Pancreas (tissue), 10 donors: ENCODE data around the gene SLC39A3. TPM values are rescaled to one million over a fixed set of nuclear protein-coding genes. Genes with fewer than 3 reads are reported as not detected.

ENCODE experiments used
- ATAC-seq, 4 donors: fragments of 200-7000 bp; cut with Tn5 transposase; one replicate each; pipeline versions ENCODE4 v1.8.0 to v1.9.1; 2020; ENCODE audit warnings: mild to moderate bottlenecking in 4 of 4, moderate library complexity in 4 of 4
- DNase-seq, 6 donors: peaks; one replicate each; pipeline ENCODE4 v3.0.0-alpha.2; 2020
- FAIRE-seq: peaks from 2 replicates; lab custom pipeline; 2012; peaks lifted over from hg19 to GRCh38; lab: Jason Lieb, UNC
- H3K27ac ChIP-seq, 4 donors: fragments of 200-600 bp; sonication (generic); 1 replicate in 3 of 4; 2 replicates in 1 of 4; pipeline versions ENCODE4 v1.5.0 to v1.8.0; 2020
- H3K27me3 ChIP-seq, 4 donors: fragments of 200-600 bp; one replicate each; pipeline ENCODE4 v1.8.0; 2021
- H3K36me3 ChIP-seq, 3 donors: fragments of 200-600 bp; sonication (generic) in 1 of 3; one replicate each; pipeline versions ENCODE4 v1.5.0 to v1.8.0; 2020 to 2021
- H3K4me1 ChIP-seq, 3 donors: fragments of 200-600 bp; one replicate each; pipeline ENCODE4 v1.8.0; 2021
- H3K4me3 ChIP-seq, 4 donors: fragments of 200-600 bp; sonication (generic) in 2 of 4; one replicate each; pipeline versions ENCODE4 v1.5.0 to v1.8.0; 2020 to 2021
- H3K9me3 ChIP-seq, 4 donors: fragments of 200-600 bp; one replicate each; pipeline ENCODE4 v1.8.0; 2021
- WGBS, 2 donors: extraction: QIAGEN DNeasy Blood & Tissue Kit; methylation state at CpG; one replicate each; pipeline ENCODE4 v1.1.7; 2013; 5-methylcytosine and 5-hydroxymethylcytosine counted together
- intact Hi-C, 3 donors: fragments of 100-400 bp; cut with DNase I; formaldehyde crosslinking; loops; one replicate each; pipeline versions ENCODE4 v1.11.1 to v1.14.2; 2022
- polyA plus RNA-seq, 2 donors: library from polyadenylated mRNA; stranded (reverse); fragments of 200-250 nt; gene quantifications; one replicate each; pipeline ENCODE4 v1.2.3, GENCODE V29; 2013
- total RNA-seq, 6 donors: library from RNA; stranded (reverse); fragmentation: NEBNext Ultra II Directional in 4 of 6; extraction: Animal tissue kit (Norgen Biotek cat#: 25700) in 4 of 6; gene quantifications; one replicate each; pipeline versions ENCODE4 v1.2.1 to v1.2.4, GENCODE V29; 2021 to 2023
- TF ChIP-seq, protein P1 (sequence below), 4 donors: fragments of 200-600 bp; sonication (generic) in 3 of 4; IDR thresholded peaks; one replicate each; pipeline versions ENCODE4 v1.5.0 to v1.8.0; 2021; ENCODE audit warnings: antibody characterized with exemption in 4 of 4
- donor health status: healthy with polysubstance abuse.
- donor health status: DM: no; HTN: no; CAD: no; lungs with moderate emphysema.
- donor health status: DM: no; HTN: no; CAD: no.
- donor health status: control.
- donor health status: control.
- donor health status: Bipolar disorder and iron deficiency.
- donor health status: DM: yes; HTN: yes; CAD: no.
- donor health status: DM: no; HTN: no; CAD: no.
- donor health status: DM: no; HTN: no; CAD: no.
- donor health status: DM: yes; HTN: yes; CAD: no.

Gene SLC39A3
- total and polyA plus RNA-seq, 8 donors = 8.7 to 25.6 (median 13.0) TPM

GRCh38 chr19:2711172-2711874, 28.5 kb downstream of the SLC39A3 start:
- H3K27me3 ChIP-seq = no peaks in the 10 kb centered on the region

GRCh38 chr19:2706251-2706650, 33.6 kb downstream of the SLC39A3 start:
- no peak for FAIRE-seq
- ATAC-seq = no peak
- Histone ChIP-seq H3K4me3 (no peak overlapping the region), H3K27me3 (no peaks in the 10 kb centered on the region), H3K9me3 (no peaks in the 10 kb centered on the region), H3K4me1 (no peaks in the 10 kb centered on the region), H3K36me3 (no peaks in the 10 kb centered on the region), H3K27ac (no peak overlapping the region)
- 96 to 97% methylated on average over 5 of the region's 5 CpGs for WGBS, 2 donors
- intact Hi-C loops = no loop called here
- DNase-seq = peak in 1 of 6 donors; percentile 5
- TF ChIP-seq, protein P1, sequence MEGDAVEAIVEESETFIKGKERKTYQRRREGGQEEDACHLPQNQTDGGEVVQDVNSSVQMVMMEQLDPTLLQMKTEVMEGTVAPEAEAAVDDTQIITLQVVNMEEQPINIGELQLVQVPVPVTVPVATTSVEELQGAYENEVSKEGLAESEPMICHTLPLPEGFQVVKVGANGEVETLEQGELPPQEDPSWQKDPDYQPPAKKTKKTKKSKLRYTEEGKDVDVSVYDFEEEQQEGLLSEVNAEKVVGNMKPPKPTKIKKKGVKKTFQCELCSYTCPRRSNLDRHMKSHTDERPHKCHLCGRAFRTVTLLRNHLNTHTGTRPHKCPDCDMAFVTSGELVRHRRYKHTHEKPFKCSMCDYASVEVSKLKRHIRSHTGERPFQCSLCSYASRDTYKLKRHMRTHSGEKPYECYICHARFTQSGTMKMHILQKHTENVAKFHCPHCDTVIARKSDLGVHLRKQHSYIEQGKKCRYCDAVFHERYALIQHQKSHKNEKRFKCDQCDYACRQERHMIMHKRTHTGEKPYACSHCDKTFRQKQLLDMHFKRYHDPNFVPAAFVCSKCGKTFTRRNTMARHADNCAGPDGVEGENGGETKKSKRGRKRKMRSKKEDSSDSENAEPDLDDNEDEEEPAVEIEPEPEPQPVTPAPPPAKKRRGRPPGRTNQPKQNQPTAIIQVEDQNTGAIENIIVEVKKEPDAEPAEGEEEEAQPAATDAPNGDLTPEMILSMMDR (IDR thresholded peaks at IDR 0.05) = no peak

More at GRCh38 chr19:2711172-2711874, 28.5 kb downstream of the SLC39A3 start:
- Histone ChIP-seq H3K4me3 (no peak overlapping the region), H3K36me3 (no peaks in the 10 kb centered on the region), H3K4me1 (no peaks in the 10 kb centered on the region), H3K27ac (no peak overlapping the region), H3K9me3 (no peaks in the 10 kb centered on the region)
- WGBS, 2 donors = 76 to 80% methylated on average over 17 of the region's 17 CpGs
- ATAC-seq (no peak), FAIRE-seq (no peak), DNase-seq (peak in 1 of 6 donors; percentile 27)
- TF ChIP-seq, protein P1 (IDR thresholded peaks at IDR 0.05) = no peak
- intact Hi-C loops = no loop called here

- no peak for ATAC-seq
- Histone ChIP-seq H3K9me3 (no peaks in the 10 kb centered on the region), H3K27ac (no peak overlapping the region), H3K4me3 (no peak overlapping the region), H3K4me1 (no peaks in the 10 kb centered on the region), H3K27me3 (no peaks in the 10 kb centered on the region), H3K36me3 (no peaks in the 10 kb centered on the region)
- no peak for FAIRE-seq
- intact Hi-C loops = no loop called here
- 83 to 86% methylated on average over 6 of the region's 6 CpGs for WGBS, 2 donors
- DNase-seq = no peak
- TF ChIP-seq, protein P1 (IDR thresholded peaks at IDR 0.05) = no peak
These were observed 36.1 kb downstream of the SLC39A3 start for GRCh38 chr19:2703691-2704216.

GRCh38 chr19:2703077-2703437, 36.8 kb downstream of the SLC39A3 start:
- Histone ChIP-seq H3K36me3 (no peaks in the 10 kb centered on the region), H3K27me3 (no peaks in the 10 kb centered on the region), H3K4me3 (peak overlapping the region in 1 of 4 donors; percentile 45), H3K9me3 (no peaks in the 10 kb centered on the region), H3K27ac (no peak overlapping the region), H3K4me1 (no peaks in the 10 kb centered on the region)
- intact Hi-C loops = no loop called here
- FAIRE-seq (no peak), DNase-seq (no peak), ATAC-seq (no peak)
- WGBS, 2 donors = 71 to 76% methylated on average over 5 of the region's 5 CpGs
- TF ChIP-seq, protein P1 (IDR thresholded peaks at IDR 0.05) = no peak
